Measurements from ENCODE around the gene MAB21L2. TPM values are rescaled to one million over a fixed set of nuclear protein-coding genes. Genes with fewer than 3 reads are reported as not detected.

MAB21L2 gene
- polyA plus RNA-seq, 1 donor from 2014 or later: 1.6 TPM

DNA sequence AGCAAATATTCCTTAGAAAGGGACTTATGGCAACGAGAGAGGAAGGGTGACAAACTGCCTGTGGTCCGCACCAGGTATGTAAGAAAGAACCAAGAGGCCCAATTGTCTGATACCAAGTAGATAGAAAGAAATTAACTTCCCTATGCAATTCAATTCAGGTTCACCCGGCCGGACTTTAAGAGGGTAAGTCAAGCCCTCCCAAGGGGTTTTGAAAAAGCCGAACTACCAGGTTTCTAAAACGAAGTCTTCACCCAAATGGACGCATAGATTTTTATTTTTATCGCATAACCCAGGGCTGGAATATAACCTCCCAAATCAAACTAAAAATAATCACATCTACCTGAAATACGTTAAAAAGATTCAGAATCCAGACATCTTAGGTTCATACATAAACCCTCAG is 1.6 kb upstream of the MAB21L2 start:
- Histone ChIP-seq H3K4me3 (ENCODE audit: low read length) (no peak overlapping the region), H2AFZ (ENCODE audit: low read depth, low read length) (no peak overlapping the region), H3K9ac (ENCODE audit: low read length) (no peak overlapping the region), H3K79me2 (replicated peaks; ENCODE audit: insufficient read depth, low read length) (no peaks in the 10 kb centered on the region), H3F3A (ENCODE audit: insufficient read depth, low read length, poor library complexity, severe bottlenecking) (no peaks in the 10 kb centered on the region), H3K4me2 (ENCODE audit: low read length) (no peak overlapping the region), H3K36me3 (ENCODE audit: insufficient read depth, low read length) (no peaks in the 10 kb centered on the region), H4K20me1 (ENCODE audit: insufficient read depth) (no peaks in the 10 kb centered on the region), H3K9me2 (ENCODE audit: insufficient read depth, low read length) (no peaks in the 10 kb centered on the region), H3K27ac (ENCODE audit: low read length) (no peak overlapping the region), H3K9me3 (ENCODE audit: low read length) (no peaks in the 10 kb centered on the region), H3K27me3 (ENCODE audit: insufficient read depth, low read depth, low read length) (peaks cover 99% of the 10 kb centered on the region)
- TF ChIP-seq RAD21 (conservative IDR thresholded peaks at IDR 0.05) (no peak), MXI1 (conservative IDR thresholded peaks at IDR 0.05; ENCODE audit: poor library complexity, severe bottlenecking) (no peak), POLR2AphosphoS5 (IDR thresholded peaks at IDR 0.05) (no peak), EP300 (conservative IDR thresholded peaks at IDR 0.05; ENCODE audit: poor library complexity, severe bottlenecking) (no peak), TAF1 (IDR thresholded peaks at IDR 0.05; ENCODE audit: low read depth) (no peak), EZH2 (IDR thresholded peaks at IDR 0.05; ENCODE audit: borderline replicate concordance, insufficient read depth, low read length, poor library complexity, severe bottlenecking) (no peak), SMC3 (conservative IDR thresholded peaks at IDR 0.05; ENCODE audit: poor library complexity) (no peak)
- TF ChIP-seq, protein P1, sequence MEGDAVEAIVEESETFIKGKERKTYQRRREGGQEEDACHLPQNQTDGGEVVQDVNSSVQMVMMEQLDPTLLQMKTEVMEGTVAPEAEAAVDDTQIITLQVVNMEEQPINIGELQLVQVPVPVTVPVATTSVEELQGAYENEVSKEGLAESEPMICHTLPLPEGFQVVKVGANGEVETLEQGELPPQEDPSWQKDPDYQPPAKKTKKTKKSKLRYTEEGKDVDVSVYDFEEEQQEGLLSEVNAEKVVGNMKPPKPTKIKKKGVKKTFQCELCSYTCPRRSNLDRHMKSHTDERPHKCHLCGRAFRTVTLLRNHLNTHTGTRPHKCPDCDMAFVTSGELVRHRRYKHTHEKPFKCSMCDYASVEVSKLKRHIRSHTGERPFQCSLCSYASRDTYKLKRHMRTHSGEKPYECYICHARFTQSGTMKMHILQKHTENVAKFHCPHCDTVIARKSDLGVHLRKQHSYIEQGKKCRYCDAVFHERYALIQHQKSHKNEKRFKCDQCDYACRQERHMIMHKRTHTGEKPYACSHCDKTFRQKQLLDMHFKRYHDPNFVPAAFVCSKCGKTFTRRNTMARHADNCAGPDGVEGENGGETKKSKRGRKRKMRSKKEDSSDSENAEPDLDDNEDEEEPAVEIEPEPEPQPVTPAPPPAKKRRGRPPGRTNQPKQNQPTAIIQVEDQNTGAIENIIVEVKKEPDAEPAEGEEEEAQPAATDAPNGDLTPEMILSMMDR (IDR thresholded peaks at IDR 0.05; ENCODE audit: poor library complexity, severe bottlenecking): no peak
- TF ChIP-seq, protein P2, sequence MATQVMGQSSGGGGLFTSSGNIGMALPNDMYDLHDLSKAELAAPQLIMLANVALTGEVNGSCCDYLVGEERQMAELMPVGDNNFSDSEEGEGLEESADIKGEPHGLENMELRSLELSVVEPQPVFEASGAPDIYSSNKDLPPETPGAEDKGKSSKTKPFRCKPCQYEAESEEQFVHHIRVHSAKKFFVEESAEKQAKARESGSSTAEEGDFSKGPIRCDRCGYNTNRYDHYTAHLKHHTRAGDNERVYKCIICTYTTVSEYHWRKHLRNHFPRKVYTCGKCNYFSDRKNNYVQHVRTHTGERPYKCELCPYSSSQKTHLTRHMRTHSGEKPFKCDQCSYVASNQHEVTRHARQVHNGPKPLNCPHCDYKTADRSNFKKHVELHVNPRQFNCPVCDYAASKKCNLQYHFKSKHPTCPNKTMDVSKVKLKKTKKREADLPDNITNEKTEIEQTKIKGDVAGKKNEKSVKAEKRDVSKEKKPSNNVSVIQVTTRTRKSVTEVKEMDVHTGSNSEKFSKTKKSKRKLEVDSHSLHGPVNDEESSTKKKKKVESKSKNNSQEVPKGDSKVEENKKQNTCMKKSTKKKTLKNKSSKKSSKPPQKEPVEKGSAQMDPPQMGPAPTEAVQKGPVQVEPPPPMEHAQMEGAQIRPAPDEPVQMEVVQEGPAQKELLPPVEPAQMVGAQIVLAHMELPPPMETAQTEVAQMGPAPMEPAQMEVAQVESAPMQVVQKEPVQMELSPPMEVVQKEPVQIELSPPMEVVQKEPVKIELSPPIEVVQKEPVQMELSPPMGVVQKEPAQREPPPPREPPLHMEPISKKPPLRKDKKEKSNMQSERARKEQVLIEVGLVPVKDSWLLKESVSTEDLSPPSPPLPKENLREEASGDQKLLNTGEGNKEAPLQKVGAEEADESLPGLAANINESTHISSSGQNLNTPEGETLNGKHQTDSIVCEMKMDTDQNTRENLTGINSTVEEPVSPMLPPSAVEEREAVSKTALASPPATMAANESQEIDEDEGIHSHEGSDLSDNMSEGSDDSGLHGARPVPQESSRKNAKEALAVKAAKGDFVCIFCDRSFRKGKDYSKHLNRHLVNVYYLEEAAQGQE (IDR thresholded peaks at IDR 0.05; ENCODE audit: borderline replicate concordance): no peak

DNA sequence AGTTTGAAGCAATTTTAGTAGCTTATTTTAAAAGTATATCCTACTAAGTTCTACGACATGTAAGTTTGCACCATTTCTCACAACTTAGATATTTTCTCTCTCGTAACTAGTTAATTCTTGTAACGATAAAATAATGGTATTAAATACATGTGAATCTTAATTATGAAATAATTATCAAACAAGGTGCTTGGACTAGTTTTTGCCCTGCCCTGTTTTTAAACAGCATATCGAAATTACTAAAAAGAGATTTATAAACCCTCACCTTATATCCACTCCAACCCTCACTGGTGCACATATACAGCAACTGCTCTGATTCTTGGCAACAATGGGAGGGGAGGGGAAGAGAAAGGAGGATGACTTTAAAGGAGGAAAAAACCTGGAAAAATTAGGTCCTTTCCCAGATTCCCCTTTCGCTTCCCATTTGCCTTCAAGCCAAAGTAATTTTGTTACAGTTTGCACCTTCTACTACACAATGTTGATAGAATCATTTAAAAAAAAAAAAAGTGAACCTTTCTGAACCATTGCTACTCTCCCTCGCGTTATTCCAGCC is 820 bp upstream of the MAB21L2 start:
- Histone ChIP-seq H3K79me2 (replicated peaks; ENCODE audit: insufficient read depth, low read length) (no peaks in the 10 kb centered on the region), H3K4me3 (ENCODE audit: low read length) (no peak overlapping the region), H3K27me3 (ENCODE audit: insufficient read depth, low read depth, low read length) (peaks cover 100% of the 10 kb centered on the region), H2AFZ (ENCODE audit: low read depth, low read length) (no peak overlapping the region), H3K9ac (ENCODE audit: low read length) (no peak overlapping the region), H3F3A (ENCODE audit: insufficient read depth, low read length, poor library complexity, severe bottlenecking) (no peaks in the 10 kb centered on the region), H3K9me2 (ENCODE audit: insufficient read depth, low read length) (no peaks in the 10 kb centered on the region), H3K36me3 (ENCODE audit: insufficient read depth, low read length) (no peaks in the 10 kb centered on the region), H4K20me1 (ENCODE audit: insufficient read depth) (no peaks in the 10 kb centered on the region), H3K9me3 (ENCODE audit: low read length) (no peaks in the 10 kb centered on the region), H3K4me2 (ENCODE audit: low read length) (no peak overlapping the region), H3K27ac (ENCODE audit: low read length) (no peak overlapping the region)
- TF ChIP-seq EZH2 (IDR thresholded peaks at IDR 0.05; ENCODE audit: borderline replicate concordance, insufficient read depth, low read length, poor library complexity, severe bottlenecking): no peak

Data from neural cell (in vitro differentiated cells).